Gastrocnemius medialis (tissue), 4 donors: ENCODE data around the gene CSNK1G1.

Experiments used
- POLR2A ChIP-seq, 2 donors: fragments of 450-650 bp; IDR thresholded peaks; one replicate each; pipeline ENCODE4 v1.6.1; 2017; ENCODE audit warnings: antibody characterized with exemption in 2 of 2, mild to moderate bottlenecking in 2 of 2, moderate library complexity in 2 of 2
- TF ChIP-seq, protein P1 (sequence below), 5 experiments: fragments of 450-650 bp in 3 of 5; fragments of 200-600 bp in 2 of 5; sonication (generic) in 2 of 5; IDR thresholded peaks in 4 of 5; conservative IDR thresholded peaks in 1 of 5; 1 replicate in 4 of 5; 2 replicates in 1 of 5; pipeline ENCODE4 v1.5.1; 2016 to 2019; ENCODE audit warnings: antibody characterized with exemption in 5 of 5, mild to moderate bottlenecking in 3 of 5, moderate library complexity in 3 of 5

DNA sequence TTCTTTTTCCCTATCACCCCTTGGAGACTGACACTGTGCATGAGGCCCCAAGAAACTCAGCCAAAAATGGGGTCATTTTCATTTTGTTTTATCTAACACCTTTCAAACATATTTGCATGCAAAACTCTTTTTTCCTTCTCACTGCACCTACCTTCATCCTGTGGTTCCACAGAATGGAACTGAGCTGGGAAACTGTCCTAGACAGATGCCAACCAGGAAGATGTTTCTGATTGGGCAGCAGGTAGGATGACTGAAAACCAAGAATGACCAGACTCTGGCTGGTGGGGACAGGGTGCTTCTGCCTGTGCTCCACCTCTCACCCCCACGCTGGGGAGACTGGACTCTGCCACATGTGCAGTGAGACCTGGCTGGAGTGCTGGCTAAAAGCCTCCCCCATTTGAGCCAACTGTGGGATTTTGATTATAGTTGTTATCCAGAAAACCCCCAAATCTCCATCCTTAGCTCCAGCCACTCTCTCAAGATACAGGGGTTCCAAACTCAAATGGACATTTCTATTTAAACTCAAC, 198.3 kb downstream of the CSNK1G1 start:
- no peak for TF ChIP-seq POLR2A (IDR thresholded peaks at IDR 0.05)
- TF ChIP-seq, protein P1, sequence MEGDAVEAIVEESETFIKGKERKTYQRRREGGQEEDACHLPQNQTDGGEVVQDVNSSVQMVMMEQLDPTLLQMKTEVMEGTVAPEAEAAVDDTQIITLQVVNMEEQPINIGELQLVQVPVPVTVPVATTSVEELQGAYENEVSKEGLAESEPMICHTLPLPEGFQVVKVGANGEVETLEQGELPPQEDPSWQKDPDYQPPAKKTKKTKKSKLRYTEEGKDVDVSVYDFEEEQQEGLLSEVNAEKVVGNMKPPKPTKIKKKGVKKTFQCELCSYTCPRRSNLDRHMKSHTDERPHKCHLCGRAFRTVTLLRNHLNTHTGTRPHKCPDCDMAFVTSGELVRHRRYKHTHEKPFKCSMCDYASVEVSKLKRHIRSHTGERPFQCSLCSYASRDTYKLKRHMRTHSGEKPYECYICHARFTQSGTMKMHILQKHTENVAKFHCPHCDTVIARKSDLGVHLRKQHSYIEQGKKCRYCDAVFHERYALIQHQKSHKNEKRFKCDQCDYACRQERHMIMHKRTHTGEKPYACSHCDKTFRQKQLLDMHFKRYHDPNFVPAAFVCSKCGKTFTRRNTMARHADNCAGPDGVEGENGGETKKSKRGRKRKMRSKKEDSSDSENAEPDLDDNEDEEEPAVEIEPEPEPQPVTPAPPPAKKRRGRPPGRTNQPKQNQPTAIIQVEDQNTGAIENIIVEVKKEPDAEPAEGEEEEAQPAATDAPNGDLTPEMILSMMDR (IDR thresholded peaks at IDR 0.05 in 4 of 5, conservative IDR thresholded peaks at IDR 0.05 in 1 of 5) = no peak
